COLO668 (cell line): ENCODE data around the gene PSMD6.

Source experiments
- DNase-seq: peaks from one replicate; lab custom pipeline; 2025; ENCODE audit not compliant: unreplicated experiment; lab: John Stamatoyannopoulos, UW

PSMD6 gene

DNA sequence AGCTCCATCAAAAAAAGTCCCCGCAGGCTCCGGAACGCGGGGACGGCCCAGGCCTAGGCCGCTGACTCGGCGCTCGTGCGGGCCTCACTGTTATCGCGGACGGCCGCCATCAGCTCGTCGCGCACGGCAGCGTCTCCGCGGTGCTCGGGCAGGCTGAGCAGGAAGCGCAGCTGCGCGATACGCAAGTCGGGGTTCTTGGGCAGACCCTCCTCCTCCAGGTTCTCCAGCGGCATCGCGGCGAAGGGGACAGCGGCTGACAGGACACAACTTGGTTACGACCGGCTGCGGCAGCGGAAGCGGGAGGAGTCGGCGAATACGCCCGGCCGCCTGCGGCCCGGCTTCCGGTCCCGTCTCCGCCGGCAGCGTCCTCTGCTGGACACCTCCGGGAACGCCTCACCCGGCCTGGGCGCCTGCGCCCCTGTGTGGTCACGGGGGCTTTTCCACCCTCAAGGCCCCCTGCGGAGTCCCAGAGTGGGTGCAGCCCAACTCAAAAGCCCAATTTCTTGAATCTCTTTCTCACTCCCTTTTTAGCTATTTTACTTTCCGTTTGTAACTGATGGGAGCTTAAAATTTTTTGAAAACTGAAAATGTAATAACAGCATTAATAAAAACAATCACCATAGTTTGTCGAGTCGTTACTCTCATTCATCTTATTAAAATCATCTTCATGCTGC is at the start of gene PSMD6:
Gene PSMD6 (minus strand): TSS at position 308 of the 674 bp plus-strand sequence. CDS start 75 bp downstream, at position 233.
- DNase-seq: peak; percentile 83

DNA sequence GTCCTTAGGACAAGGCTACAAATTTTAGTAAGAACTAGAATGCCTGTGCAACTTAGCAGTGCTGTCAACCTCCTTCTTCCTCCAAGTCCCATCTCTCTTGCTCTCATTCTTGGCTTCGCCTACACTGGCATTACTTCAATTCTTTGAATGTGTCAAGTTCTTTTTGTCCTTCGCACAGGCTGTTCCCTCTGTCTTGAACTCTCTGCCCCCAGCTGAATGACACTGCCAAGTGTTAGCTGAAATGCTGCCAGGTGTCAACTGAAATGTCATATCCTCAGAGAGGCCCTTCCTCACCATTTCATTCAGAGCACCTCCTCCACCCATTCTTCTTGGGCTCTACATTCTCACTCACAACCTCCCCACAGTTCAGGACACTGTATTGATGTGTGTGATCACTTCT is 48.8 kb upstream of the PSMD6 start:
- DNase-seq: no peak

DNA sequence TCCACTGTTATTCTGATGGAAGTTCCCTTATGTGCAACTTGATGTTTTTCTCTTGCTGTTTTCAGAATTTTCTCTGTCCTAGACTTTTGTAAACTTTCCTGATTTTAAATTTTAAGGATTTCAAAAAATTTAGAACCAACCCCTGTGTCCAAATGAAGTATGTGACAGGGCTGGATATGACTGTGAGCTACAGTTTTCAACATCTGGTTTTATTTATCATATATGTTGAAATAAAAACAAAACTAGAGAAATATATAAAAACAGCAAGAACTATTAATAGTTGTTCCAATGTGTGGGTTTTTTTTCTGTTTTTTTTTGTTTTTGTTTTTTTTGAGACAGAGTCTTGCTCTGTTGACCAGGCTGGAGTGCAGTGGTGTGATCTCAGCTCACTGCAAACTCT is 47.4 kb upstream of the PSMD6 start:
- no peak for DNase-seq

DNA sequence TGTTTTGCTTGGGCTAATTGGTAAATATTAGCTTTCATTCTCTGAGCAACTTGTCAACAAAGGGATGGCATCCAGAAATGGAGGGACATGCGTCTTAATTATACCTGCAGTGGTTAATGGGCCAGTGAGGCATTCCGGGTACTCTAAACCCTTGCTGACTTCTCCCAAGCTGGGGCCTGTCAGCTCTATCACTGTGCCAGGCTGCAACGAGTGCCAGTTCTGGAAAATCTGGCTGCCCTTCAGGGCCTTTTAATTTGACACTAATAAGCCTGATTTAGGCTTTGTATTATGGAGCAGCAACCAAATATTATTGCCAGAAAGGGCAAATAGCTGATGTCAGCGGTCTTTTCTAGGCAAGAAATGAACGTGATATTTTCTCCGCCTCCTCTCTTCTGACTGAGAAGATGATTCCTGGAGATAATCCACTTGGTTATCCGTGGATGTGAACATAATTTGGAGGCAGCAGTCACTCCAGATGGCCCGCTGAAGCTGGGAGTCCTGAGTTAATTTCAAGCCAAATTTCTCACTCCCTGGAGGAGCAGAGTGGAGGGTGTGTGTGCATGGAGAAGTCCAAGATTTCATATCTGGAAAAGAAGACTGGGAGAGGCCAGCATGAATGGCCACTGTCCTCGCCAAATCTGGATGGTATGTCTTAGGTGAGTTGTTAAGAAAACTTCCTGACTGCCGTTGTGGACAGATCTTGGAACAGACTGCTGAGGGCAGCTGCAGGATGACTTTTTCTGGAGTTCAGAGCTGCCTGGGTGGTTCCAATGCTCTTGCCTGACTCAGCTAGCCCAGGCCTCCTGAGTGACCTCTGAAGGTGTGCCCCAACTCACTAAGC is 44.4 kb upstream of the PSMD6 start:
- no peak for DNase-seq

DNA sequence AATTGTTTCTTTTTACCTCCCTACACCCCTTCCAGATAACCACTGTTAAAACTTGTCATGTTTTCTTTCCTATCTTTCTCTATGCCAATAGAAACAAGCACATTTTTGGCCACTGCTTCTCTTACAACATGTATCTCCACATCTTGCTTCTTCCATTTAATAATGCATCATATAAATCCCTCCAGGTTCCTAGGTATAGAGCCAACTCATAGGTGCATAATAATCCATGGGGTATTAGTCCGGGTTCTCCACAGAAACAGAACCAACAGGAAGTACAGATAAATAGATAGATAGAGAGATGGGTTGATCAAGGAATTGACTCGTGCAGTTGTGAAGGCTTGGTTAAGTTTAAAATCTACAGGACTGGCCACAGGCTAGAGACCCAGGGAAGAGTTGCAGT is 41.5 kb upstream of the PSMD6 start:
- DNase-seq: no peak

DNA sequence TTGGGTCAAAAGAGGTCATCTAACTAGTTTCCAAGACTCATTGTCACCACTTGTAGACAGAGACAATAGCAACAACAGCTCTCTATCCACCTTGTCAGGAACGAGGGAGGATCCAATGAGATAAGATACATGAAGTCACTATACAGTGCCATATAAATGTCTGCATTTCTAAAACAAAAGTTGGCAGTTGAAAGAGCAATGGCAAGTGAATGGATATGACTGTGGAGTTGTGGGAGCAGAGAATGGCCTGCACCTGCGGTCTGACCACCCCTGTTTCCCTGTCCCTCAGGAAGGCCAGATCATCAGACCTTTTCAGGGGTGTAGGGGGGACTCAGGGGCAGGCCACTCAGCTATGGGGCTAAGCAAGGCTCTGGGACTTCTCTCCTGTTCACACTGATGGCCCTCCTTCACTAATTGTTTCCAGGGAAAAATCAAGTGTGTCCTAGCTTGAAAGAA is 40.7 kb upstream of the PSMD6 start:
- no peak for DNase-seq

DNA sequence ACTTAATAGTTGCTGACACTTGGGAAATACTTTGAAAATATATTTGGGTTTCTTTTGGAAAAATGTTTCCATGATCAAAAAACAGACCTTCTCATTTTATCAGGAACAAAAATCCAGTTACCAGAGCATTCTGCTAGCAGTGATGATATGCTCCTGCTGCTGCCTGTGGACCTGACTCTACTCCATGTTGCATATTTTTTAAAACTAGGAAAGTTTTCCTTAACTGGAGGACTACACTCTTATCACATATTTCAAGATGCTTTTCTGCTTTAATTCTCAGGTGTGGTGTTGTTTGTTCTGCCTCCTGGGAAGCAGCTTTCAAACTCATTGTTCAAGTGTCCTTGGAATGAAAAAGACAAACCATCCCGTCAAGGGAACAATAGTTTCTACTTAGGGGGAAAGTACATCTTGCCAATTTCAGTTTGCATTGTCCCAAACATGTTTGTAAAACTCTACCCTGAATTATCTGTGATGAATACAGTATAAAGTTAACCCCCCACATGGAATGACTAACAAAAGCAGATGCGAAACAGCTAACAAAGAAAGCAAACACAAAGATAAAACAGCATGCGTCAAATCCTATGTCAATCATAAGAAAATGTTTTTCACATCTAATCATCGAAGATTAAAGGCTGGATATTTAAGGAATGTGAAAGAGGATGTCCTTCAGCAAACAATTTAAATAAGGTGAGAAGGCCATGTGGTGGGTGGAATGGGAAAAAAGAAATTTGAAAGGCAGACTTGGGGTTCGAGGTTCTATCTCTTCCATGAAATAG is 40.1 kb upstream of the PSMD6 start:
- no peak for DNase-seq

DNA sequence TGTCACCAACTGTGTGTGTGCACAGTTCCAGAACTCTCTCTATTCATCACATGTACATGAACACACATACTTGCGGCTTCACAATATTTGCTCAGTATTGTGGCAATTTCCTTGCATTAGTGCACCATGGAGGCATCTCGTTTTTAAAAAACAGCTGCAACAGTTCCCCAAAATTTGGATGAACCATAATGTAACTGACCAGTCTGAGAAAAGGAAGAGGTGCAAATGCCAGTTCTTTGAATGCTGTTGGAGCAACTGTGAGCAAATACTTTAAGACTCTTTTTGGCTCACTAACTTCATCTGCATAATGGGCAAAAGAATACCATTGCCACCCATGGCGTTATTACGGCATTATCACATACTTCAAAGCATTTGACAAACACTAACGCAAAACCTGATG is 38.3 kb upstream of the PSMD6 start:
- no peak for DNase-seq

DNA sequence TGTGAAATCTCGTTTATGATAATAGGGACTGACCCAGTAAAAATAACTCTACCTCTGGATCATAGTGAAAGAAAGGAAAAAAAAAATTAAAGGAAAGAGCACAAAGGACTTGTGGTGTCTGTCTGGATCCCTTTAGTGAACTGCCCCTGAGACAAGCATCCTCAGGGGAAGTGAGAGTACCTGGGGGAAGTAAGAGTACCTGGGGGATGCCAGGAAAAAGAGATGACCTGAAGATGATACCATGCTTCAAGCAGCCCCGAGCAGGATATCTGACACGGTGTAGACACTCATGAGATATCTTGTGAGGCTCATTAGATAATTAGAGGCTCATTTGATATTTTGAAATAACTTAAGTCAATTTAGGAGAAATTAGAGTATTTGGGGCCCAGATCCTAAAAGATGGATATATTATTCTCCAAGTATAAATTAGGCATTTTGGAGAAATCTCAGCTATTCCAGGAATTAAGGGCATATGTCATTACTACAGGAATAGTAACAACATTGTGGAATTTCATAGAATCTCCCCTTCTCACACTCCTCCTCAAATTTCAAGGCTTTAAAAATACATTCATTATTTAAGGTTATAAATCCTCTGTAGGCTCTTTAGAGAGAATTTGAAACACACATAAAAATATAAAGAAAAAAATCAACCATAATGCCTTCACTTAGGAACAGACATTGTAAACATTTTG is 36.3 kb upstream of the PSMD6 start:
- DNase-seq: no peak

DNA sequence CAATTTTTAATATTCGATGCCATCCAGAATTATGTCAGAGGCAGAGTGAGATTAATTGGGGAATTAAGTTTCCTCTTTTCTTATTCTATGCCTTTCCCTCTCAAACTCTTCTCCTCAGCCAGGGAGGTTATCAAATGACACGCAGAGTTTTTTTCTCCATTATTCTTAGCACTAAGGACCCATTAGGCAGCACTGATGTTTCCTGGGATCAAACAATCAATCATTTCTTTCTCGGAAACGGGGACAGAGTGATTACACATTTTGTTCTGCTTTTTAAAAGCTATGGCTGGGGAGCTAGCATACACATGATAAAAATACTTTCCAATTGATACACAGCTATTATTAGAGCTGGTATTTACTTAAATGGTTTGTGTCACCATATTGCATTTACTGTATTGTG is 35.3 kb upstream of the PSMD6 start:
- DNase-seq: no peak

DNA sequence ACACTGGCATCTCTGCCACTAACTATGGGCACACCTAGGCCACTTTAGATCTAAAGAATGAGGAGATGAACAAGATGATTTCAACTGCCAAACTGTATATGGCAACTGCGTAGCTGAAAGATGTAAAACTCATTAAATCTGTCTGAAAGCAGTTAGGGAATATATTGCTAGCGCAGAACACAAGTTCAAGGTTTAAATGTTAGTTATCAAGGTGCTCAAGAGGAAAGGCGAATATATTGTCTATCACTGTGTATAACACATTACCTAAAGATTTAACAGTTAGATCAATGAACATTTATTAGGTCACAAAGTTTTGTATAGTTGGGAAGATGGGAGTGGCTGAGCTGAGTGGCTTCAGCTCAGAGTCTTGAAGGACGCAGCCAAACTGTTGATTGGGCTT is 33.9 kb upstream of the PSMD6 start:
- DNase-seq: no peak

DNA sequence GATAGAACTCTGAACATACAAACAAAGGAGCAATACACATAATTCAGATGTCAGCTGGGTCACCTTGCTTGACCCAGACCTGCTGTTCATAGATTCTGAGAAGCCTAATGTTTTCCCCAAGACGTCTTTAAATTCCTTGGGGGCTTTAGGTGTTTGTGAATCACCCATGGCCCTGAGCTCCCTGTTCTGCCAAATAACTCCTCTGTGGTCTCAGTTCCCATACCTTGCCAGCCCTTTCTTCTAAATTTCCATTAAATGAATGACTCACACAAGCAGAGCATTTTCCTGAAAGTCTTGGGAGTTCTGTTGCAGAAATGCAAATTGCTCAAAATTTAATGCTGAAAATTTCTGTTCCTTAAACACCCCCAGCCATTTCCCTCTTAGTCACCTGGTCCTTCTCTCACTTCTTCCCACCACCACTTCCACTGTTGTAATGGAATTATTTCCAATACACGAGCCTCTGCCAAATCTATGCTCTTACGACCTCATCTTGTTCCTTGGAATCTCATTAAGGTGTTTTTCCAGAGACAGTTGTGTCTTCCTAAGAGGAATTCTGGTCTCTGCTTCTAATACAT is 33.4 kb upstream of the PSMD6 start:
- DNase-seq: no peak

DNA sequence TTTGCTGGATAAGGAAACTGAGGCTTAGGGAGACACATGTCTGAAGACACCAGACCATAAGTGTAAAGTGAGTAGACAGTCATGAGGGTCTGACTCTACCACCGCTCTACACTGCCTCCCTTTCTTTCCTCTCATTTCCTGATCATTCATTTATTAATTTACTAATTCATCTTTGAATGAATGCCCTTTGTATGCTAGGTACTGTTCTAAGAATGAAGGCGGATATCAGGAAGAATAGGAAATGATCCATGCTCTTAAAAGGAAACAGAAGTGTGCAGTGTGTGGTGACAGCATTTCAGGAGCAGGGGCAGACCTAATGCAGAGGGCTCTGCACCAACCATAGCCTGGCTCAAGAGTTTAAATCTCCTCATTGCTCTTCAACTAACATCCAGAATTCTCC is 31.8 kb upstream of the PSMD6 start:
- no peak for DNase-seq

DNA sequence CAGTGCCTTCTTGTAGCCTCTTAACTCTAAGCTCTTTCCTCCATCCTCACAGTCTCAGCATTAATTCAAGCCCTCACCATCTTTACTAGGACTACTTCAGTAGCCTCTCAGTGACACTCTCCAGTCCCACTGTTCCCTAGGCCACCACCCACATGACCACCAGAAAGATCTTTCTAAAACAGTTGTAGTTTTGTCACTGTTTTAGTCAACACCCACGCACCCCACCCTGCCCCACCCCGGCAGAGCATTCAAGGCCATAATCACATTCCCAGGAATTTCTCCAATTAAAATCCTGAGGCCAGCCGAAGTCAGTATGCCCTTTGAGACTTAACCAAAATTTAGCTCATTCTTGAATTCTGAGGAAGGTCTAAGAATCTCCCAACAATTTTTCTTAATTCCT is 31.2 kb upstream of the PSMD6 start:
- DNase-seq: no peak

DNA sequence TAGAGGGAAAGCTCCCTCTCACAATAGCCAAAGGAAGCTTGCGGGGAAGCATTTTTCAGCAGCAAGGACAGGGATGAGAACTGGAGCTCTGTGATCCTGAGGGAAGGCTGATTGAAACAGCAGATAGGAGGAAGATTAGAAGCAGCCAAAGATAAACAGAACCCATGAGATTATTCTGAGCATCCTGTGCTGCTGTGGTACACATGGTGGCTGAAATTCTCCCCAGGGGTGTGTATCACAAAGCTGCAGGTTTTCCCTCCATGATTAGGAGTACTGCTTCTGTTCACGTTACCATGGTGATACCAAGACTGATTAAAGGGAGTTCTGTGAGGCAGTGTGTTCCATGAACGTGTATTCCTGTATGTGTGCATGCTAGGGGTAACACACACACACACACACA is 30.3 kb upstream of the PSMD6 start:
- no peak for DNase-seq

DNA sequence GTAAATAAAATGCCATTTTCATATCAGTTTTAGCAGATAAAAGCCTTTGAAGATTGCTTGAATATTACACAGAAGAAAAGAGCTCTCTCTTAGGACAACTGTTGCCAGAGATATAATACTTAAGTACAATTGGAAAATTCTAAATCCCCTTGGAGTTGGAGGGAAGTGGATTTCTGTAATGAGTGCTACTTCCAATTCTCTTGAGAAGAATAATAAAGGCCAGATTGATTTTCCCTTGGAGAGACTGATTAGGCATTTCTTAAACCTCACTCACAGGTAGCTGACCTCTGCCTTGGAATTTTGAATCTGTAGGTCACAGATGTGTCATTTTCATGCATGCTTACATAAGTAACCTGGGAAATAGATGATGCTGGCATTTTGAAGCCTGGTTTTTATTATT is 29.8 kb upstream of the PSMD6 start:
- DNase-seq: no peak

DNA sequence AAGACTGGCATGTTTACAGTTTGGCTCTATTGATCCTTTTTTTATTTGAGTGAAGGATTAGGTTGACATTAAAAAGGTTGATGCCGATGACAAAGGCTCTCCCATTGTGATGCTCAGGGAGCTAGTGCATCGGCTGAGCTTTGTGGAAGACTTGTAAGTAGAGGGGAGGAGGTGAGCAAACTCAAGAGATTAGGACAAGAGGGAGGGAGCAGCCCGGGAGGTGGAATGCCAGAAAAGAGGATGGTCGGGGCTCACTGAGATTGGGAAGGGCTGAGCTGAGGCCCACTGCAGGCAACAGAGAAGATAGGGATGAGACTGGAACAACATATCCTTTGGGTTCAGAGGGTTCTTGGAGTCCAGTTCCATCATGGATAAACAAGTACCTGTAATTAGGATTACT is 26.5 kb upstream of the PSMD6 start:
- DNase-seq: no peak

DNA sequence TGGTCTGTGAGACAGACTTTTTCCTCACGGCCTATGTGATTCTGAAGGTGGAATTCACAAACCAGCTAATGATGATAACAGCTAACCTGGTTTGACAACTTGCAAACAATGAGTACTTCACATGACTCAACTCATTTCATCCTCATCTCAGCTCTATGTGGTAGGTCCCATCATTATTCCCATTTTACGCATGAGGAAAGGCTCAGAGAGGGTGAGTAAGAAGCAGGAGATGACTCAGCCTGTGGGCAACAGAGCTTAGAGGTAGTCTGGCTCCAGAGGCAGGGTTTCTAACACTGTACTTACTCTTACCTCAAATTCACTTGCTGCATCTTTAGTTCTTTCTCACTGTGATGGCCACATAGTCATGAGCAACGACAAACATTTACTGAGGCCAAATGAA is 25.8 kb upstream of the PSMD6 start:
- no peak for DNase-seq

DNA sequence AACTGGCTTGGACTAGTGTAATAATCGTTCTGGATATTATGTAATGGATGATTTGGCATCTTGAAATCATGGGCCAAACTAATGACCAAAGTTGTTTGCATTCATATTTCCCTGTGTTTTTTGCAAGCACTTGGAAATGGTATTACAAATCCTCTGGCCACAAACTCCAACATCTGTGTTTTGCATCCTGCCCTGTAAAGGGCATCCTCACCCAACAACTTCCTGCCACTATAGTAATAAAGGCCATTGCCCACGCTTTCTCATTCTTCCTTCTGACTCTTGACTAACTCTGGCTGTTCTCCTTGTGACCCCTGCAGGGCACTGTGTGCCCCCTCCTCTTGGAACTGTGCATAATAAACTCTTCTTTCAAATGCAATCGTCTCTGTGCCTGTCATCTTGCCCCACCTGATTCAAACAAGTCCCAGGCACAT is 25.4 kb upstream of the PSMD6 start:
- no peak for DNase-seq

DNA sequence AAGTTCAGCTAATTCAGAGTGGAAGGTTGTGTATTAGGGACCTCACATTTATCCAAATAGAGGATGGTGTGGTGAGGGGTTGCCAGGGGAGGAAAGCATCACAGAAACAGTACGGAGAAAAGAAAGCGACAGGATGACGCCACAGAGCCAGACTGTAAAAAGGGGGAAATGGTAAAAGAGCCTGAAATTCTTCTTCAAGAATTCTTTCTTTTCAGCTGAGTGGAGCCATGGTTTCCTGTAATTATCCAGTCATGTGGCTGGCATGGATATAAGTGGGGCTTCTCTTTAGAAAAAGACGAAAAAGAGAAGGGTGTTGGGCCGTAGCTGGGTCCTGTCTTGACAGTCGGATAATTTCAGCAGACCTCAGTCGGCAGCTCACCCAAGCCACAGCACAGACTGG is 24.5 kb upstream of the PSMD6 start:
- no peak for DNase-seq
